SK-N-SH (cell line): ENCODE measurements around the gene ZNF398. TPM values are rescaled to one million over a fixed set of nuclear protein-coding genes. Genes with fewer than 3 reads are reported as not detected.

Experiments used
- CTCF ChIA-PET: fragments of 300-600, 350-600 bp; formaldehyde crosslinking; extraction: SDS; loops from one replicate; lab custom pipeline; 2021; lab: Yijun Ruan, JAX
- POLR2A ChIA-PET: fragments of 350-600 bp; sonication (Branson Sonifier 250); formaldehyde crosslinking; extraction: SDS; loops from one replicate; lab custom pipeline; 2020; ENCODE audit warnings: antibody characterized with exemption, inconsistent platforms; lab: Yijun Ruan, JAX
- DNase-seq: peaks from one replicate; pipeline ENCODE4 v3.0.0; 2012
- H2AFZ ChIP-seq: fragments of 200-600 bp; sonication (generic); 2 replicates; pipeline ENCODE4 v1.8.1; 2016; ENCODE audit warnings: antibody characterized with exemption, mild to moderate bottlenecking, low read depth
- H3F3A ChIP-seq: fragments of 200-600 bp; sonication (generic); replicated peaks from 2 replicates; pipeline ENCODE3; 2016; ENCODE audit warnings: antibody characterized with exemption, mild to moderate bottlenecking; ENCODE audit not compliant: insufficient read depth
- H3K27ac ChIP-seq, 2 experiments: fragments of 200-500 bp in 1 of 2; fragments of 200-600 bp in 1 of 2; sonication (Bioruptor generic) in 1 of 2; sonication (generic), shearing (Covaris generic) in 1 of 2; 2 replicates each; pipeline versions ENCODE4 v1.5.1 to v1.6.1; 2014 to 2016; ENCODE audit warnings: low read depth in 2 of 2, inconsistent platforms in 1 of 2, low read length in 1 of 2, mild to moderate bottlenecking in 1 of 2, mixed read lengths in 1 of 2
- H3K27me3 ChIP-seq: fragments of 200-600 bp; sonication (generic), shearing (Covaris generic); 2 replicates; pipeline ENCODE4 v1.6.1; 2016; ENCODE audit warnings: mixed run types; ENCODE audit not compliant: insufficient read depth
- H3K36me3 ChIP-seq, 2 experiments: fragments of 200-500 bp in 1 of 2; fragments of 200-600 bp in 1 of 2; sonication (Bioruptor generic) in 1 of 2; sonication (generic) in 1 of 2; replicated peaks in 1 of 2; 2 replicates each; pipeline versions ENCODE3 to v1.5.1; 2014 to 2016; ENCODE audit warnings: low read length in 1 of 2, mild to moderate bottlenecking in 1 of 2; ENCODE audit not compliant: insufficient read depth in 2 of 2, control insufficient read depth in 1 of 2
- H3K4me1 ChIP-seq, 2 experiments: fragments of 200-500 bp in 1 of 2; fragments of 200-600 bp in 1 of 2; sonication (Bioruptor generic) in 1 of 2; sonication (generic), shearing (Covaris generic) in 1 of 2; 2 replicates each; pipeline versions ENCODE4 v1.5.1 to v1.6.1; 2014 to 2016; ENCODE audit warnings: low read depth in 1 of 2, low read length in 1 of 2, mixed run types in 1 of 2; ENCODE audit not compliant: insufficient read depth in 2 of 2, control insufficient read depth in 1 of 2
- H3K4me2 ChIP-seq: fragments of 200-600 bp; sonication (generic), shearing (Covaris generic); 2 replicates; pipeline ENCODE4 v1.6.1; 2017; ENCODE audit warnings: mixed run types
- H3K4me3 ChIP-seq, 2 experiments: fragments of 200-500 bp in 1 of 2; fragments of 200-600 bp in 1 of 2; sonication (Bioruptor generic) in 1 of 2; sonication (generic), shearing (Covaris generic) in 1 of 2; 2 replicates each; pipeline versions ENCODE4 v1.5.1 to v1.8.1; 2014 to 2016; ENCODE audit warnings: low read depth in 2 of 2, inconsistent platforms in 1 of 2, low read length in 1 of 2, mild to moderate bottlenecking in 1 of 2, mixed read lengths in 1 of 2, moderate library complexity in 1 of 2
- H3K79me2 ChIP-seq: fragments of 200-600 bp; sonication (generic); 2 replicates; pipeline ENCODE4 v1.8.1; 2017; ENCODE audit warnings: mild to moderate bottlenecking; ENCODE audit not compliant: insufficient read depth
- H3K9ac ChIP-seq: fragments of 200-600 bp; sonication (generic); 2 replicates; pipeline ENCODE4 v1.6.1; 2017; ENCODE audit warnings: mixed run types
- H3K9me2 ChIP-seq: fragments of 200-600 bp; sonication (generic); 2 replicates; pipeline ENCODE4 v1.6.1; 2017; ENCODE audit warnings: mixed run types
- H3K9me3 ChIP-seq: fragments of 200-600 bp; sonication (generic); 2 replicates; pipeline ENCODE4 v1.6.1; 2017; ENCODE audit warnings: mixed run types, mild to moderate bottlenecking, moderate library complexity
- H4K20me1 ChIP-seq: fragments of 200-600 bp; sonication (generic); 2 replicates; pipeline ENCODE4 v1.6.1; 2017; ENCODE audit warnings: mild to moderate bottlenecking, mixed run types; ENCODE audit not compliant: insufficient read depth
- CHD2 ChIP-seq: fragments of 150-350 bp; IDR thresholded peaks from 2 replicates; pipeline ENCODE4 v1.6.1; 2018; ENCODE audit warnings: low read length; ENCODE audit not compliant: partially characterized antibody
- ELF1 ChIP-seq: IDR thresholded peaks from 2 replicates; pipeline ENCODE4 v1.4.0; 2012
- EP300 ChIP-seq, 2 experiments: IDR thresholded peaks; 2 replicates each; pipeline versions ENCODE4 v1.4.0 to v1.6.1; 2012; ENCODE audit warnings: borderline replicate concordance in 1 of 2, low read depth in 1 of 2, low read length in 1 of 2
- GATA2 ChIP-seq: sonication (generic); formaldehyde crosslinking; IDR thresholded peaks from 2 replicates; pipeline ENCODE4 v1.5.0; 2020; ENCODE audit warnings: mild to moderate bottlenecking, missing genetic modification reagents
- MXI1 ChIP-seq: IDR thresholded peaks from 2 replicates; pipeline ENCODE4 v1.6.1; 2012; ENCODE audit warnings: mild to moderate bottlenecking, low read depth, low read length, improper control_type of control experiment
- RAD21 ChIP-seq: IDR thresholded peaks from 2 replicates; pipeline ENCODE4 v1.6.1; 2012; ENCODE audit warnings: mild to moderate bottlenecking, low read length
- RCOR1 ChIP-seq: fragments of 150-350 bp; IDR thresholded peaks from 2 replicates; pipeline ENCODE4 v1.6.1; 2017; ENCODE audit warnings: antibody characterized with exemption, low read length
- REST ChIP-seq: IDR thresholded peaks from 2 replicates; pipeline ENCODE4 v1.6.1; 2012; ENCODE audit warnings: mild to moderate bottlenecking, low read depth, low read length, moderate library complexity
- TEAD4 ChIP-seq: IDR thresholded peaks from 2 replicates; pipeline ENCODE4 v1.4.0; 2012; ENCODE audit warnings: mild to moderate bottlenecking, borderline replicate concordance; ENCODE audit not compliant: insufficient read depth
- WGBS: methylation state at CpG from one replicate; pipeline ENCODE4 v1.1.6; 2017; ENCODE audit warnings: low lambda C conversion rate; 5-methylcytosine and 5-hydroxymethylcytosine counted together
- polyA plus RNA-seq, 3 experiments: library from polyadenylated mRNA; depleted of rRNA; stranded (reverse); fragments of >200 nt; gene quantifications; 2 replicates each; pipeline ENCODE4 v1.2.3, GENCODE V29; 2012
- TF ChIP-seq, protein P1 (sequence below): fragments of 200-600 bp; sonication (generic); IDR thresholded peaks from 2 replicates; pipeline ENCODE4 v1.6.1; 2017; ENCODE audit warnings: antibody characterized with exemption, mild to moderate bottlenecking, moderate library complexity

The ZNF398 gene
- polyA plus RNA-seq, 1 of the 3 experiments (the other 2 are of a cell fraction) = 4.5 TPM

DNA sequence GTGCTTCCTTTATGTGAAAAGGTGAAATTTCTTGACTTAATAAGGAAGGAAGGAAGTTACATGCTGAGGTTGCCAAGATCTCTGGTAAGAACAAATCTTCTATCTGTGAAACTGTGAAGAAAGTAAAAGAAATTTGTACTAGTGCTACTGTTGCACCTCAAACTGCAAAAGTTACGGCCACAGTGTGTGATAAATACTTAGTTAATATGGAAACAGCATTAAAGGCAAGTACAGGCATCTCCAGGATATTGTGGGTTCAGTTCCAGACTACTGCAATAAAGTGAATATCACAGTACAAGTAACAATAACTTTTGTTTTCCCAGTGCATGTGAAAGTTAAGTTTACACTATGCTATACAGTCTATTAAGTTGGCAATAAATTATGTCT lies 25.3 kb downstream of the ZNF398 start (continued):
- no peak for TF ChIP-seq RAD21
- no peak for TF ChIP-seq ELF1
- TF ChIP-seq, protein P1, sequence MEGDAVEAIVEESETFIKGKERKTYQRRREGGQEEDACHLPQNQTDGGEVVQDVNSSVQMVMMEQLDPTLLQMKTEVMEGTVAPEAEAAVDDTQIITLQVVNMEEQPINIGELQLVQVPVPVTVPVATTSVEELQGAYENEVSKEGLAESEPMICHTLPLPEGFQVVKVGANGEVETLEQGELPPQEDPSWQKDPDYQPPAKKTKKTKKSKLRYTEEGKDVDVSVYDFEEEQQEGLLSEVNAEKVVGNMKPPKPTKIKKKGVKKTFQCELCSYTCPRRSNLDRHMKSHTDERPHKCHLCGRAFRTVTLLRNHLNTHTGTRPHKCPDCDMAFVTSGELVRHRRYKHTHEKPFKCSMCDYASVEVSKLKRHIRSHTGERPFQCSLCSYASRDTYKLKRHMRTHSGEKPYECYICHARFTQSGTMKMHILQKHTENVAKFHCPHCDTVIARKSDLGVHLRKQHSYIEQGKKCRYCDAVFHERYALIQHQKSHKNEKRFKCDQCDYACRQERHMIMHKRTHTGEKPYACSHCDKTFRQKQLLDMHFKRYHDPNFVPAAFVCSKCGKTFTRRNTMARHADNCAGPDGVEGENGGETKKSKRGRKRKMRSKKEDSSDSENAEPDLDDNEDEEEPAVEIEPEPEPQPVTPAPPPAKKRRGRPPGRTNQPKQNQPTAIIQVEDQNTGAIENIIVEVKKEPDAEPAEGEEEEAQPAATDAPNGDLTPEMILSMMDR = no peak
- TF ChIP-seq, all 33 proteins: peak for 0

DNA sequence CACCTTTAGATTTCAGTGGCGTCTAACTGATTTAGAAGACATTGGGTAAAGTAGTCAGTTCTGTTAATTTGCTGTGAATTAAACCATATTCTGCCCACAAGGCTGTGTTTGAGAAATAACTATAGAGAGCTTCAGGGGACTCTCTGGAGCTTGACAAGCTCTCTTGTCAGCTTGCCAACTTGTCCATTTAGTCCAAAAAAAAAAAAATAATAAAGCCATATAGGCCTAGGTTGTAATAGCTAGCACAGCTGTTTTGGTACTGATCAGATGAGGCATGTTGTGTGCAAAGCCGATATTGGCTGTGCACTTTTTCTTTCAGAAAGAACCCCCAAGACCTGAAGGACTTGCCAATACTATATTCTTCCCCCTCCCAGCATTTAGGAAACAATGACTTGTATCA lies 27.9 kb downstream of the ZNF398 start:
- Histone ChIP-seq H3F3A (peaks cover 3% of the 10 kb centered on the region), H4K20me1 (no peaks in the 10 kb centered on the region), H3K9ac (no peak overlapping the region), H3K79me2 (no peaks in the 10 kb centered on the region), H3K4me2 (no peak overlapping the region), H3K4me3 (no peak overlapping the region), H2AFZ (no peak overlapping the region), H3K27me3 (no peaks in the 10 kb centered on the region), H3K36me3 (peaks cover 44 to 80% of the 10 kb centered on the region in 2 experiments), H3K4me1 (peaks cover 0 to 13% of the 10 kb centered on the region in 2 experiments; a peak in 2 of 4 replicates), H3K27ac (peak overlapping the region in 1 of 2 experiments; percentile 66; a peak in 2 of 4 replicates), H3K9me3 (no peaks in the 10 kb centered on the region), H3K9me2 (no peaks in the 10 kb centered on the region)
- ChIA-PET CTCF (interaction anchor here (0.9 to 4.8 kb wide), 5 partner anchors 20 to 109 kb away, joined by 3 to 24 read pairs (median 7); partner anchors contain the start of genes ZNF282 and ZNF398), POLR2A (interaction anchor here (0.5 to 1.3 kb wide), 3 partner anchors 20 to 66 kb away, joined by 3 to 6 read pairs (median 4); partner anchors contain the start of genes ZNF282 and ZNF398)
- TF ChIP-seq EP300 (IDR thresholded peaks at IDR 0.05; ENCODE audit: borderline replicate concordance in 1 of 2, low read depth in 1 of 2, low read length in 1 of 2) (peak in 1 of 2 experiments; percentile 39; a peak in 1 of 4 replicates), RCOR1 (peak; percentile 75; the same call in 1 of the 2 replicates), CHD2 (peak; percentile 74), MXI1 (peak; percentile 55), TEAD4 (no peak), REST (no peak), GATA2 (CRISPR knock-in tag) (peak; percentile 35; the same call in 1 of the 2 replicates)
- 72% methylated on average over 2 of the region's 2 CpGs for WGBS
- peak; percentile 84 for DNase-seq
